Stomach smooth muscle (tissue), 2 donors: Measurements from ENCODE around the gene SPOCK1.

ENCODE experiments used
- H3K27ac ChIP-seq: one replicate; pipeline ENCODE4 v1.7.0; 2013; ENCODE audit warnings: mild to moderate bottlenecking, low read length, inconsistent platforms
- H3K27me3 ChIP-seq, 2 donors: one replicate each; pipeline ENCODE4 v1.7.0; 2013; ENCODE audit warnings: low read length in 2 of 2; ENCODE audit not compliant: insufficient read depth in 2 of 2, control insufficient read depth in 1 of 2
- H3K36me3 ChIP-seq, 2 donors: one replicate each; pipeline ENCODE4 v1.7.0; 2013; ENCODE audit warnings: low read length in 2 of 2; ENCODE audit not compliant: control insufficient read depth in 2 of 2, insufficient read depth in 2 of 2
- H3K4me1 ChIP-seq: one replicate; pipeline ENCODE4 v1.7.0; 2013; ENCODE audit warnings: low read length; ENCODE audit not compliant: control insufficient read depth, insufficient read depth
- H3K4me3 ChIP-seq, 2 donors: one replicate each; pipeline ENCODE4 v1.7.0; 2013; ENCODE audit warnings: low read length in 2 of 2
- H3K9ac ChIP-seq, 2 donors: one replicate each; pipeline ENCODE4 v1.7.0; 2013; ENCODE audit warnings: low read length in 2 of 2, mild to moderate bottlenecking in 1 of 2
- H3K9me3 ChIP-seq, 2 donors: one replicate each; pipeline ENCODE4 v1.7.0; 2013; ENCODE audit warnings: low read length in 2 of 2; ENCODE audit not compliant: control insufficient read depth in 2 of 2
- donor health status: healthy.
- donor health status: Pancreatic carcinoma.

Gene SPOCK1

DNA sequence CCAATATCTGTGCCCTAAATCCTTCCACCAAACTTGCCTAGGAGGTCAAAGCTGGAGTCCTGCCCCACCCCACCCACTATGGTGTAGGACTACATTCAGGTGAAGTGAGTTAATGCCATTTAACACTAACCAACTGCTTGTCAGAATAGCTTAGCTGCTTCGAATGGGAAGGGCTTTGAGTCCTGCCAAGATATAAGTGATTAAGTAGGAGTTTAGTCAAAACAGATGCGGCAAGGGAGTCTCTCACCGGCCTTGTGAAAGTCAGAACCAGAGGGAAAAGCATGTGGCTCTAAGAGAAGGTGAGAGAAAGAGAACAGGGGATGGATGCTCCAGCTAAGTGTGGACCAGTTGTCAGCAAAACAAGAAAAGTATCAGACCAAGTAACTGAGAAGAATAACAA lies 132.6 kb downstream of the SPOCK1 start:
- no peak overlapping the region for H3K9ac ChIP-seq
- no peak overlapping the region for H3K27ac ChIP-seq
- H3K36me3 ChIP-seq, result no peaks in the 10 kb centered on the region
- H3K4me3 ChIP-seq, result no peak overlapping the region
- H3K9me3 ChIP-seq, result no peaks in the 10 kb centered on the region
- H3K27me3 ChIP-seq, result no peaks in the 10 kb centered on the region
- no peaks in the 10 kb centered on the region for H3K4me1 ChIP-seq

DNA sequence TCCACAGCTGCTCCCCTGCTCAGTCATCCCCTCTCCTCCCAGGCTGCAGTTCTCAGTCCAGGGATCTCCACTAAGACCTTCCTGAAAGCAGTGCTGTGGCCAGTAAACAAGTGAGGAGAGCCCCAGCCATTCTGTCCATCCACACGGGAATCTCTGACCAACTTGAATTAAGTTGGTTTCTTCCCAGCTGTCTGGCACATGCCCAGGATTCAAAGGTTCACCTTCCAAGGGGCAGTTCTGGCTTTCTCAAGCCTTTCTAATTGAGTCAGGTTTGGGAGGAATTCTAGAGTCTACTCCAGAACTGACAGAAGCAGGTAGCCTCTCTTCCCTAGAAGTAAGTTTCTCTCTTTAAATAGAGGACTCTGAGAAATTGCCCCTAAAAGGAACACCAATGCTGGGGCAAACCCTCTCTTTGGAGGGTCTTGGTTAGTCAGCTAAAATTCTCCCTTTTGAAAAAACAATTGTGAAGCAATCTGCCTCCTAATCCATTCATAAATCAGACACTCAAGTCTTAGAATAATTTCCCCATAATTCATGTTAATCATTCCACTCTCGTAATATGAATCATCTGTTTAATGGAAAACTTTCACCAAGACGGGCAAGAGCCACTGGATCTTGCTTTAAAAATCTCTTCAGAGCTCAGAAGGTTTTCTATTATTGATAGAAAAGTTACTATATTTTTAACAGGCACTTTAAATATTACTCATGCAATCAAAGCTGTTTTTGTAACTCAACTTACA lies 133.8 kb downstream of the SPOCK1 start:
- Histone ChIP-seq H3K36me3 (no peaks in the 10 kb centered on the region), H3K27ac (no peak overlapping the region), H3K4me1 (no peaks in the 10 kb centered on the region), H3K4me3 (no peak overlapping the region), H3K9ac (no peak overlapping the region), H3K9me3 (no peaks in the 10 kb centered on the region), H3K27me3 (no peaks in the 10 kb centered on the region)

DNA sequence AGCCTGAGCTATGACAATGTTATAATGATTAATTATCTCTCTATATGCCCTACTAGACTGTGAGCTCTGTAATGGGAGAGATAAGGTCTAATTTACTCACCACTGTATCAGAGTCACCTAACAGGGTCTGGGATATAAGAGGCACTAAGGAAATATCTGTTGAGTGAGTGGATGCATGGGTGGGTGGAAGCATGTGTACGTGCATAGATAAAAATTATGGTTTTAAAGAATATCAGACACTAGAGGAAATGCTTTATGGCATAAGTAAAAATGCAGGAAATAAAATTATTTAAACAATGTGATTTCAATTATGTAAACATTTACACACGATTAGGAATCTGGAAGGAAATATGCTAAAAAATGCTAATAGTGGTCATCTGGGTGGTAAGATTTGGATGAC lies 137.8 kb downstream of the SPOCK1 start:
- H3K4me1 ChIP-seq, result no peaks in the 10 kb centered on the region
- no peaks in the 10 kb centered on the region for H3K9me3 ChIP-seq
- no peak overlapping the region for H3K27ac ChIP-seq
- no peak overlapping the region for H3K4me3 ChIP-seq
- H3K27me3 ChIP-seq, result peaks cover 0 to 2% of the 10 kb centered on the region in 2 donors
- no peak overlapping the region for H3K9ac ChIP-seq
- no peaks in the 10 kb centered on the region for H3K36me3 ChIP-seq

DNA sequence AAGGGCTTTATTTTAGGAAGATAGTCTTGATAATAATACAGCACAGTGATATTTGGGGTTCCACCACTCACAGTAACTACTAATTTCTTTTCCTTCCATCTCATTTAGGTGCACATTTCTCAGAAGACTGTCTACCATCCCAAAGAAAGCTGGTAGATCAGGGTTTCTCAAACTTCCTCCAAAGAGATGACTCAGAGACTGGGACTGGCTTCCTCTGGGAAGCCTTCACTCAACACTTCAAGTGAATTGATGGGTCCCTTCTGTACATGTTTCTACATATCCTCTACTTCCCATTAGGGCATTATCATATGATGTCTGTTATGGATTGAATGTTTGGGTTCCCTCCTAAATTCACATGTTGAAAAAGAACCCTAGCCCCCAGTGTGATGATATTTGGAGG lies 138.5 kb downstream of the SPOCK1 start:
- Histone ChIP-seq H3K4me3 (no peak overlapping the region), H3K27me3 (peaks cover 0 to 2% of the 10 kb centered on the region in 2 donors), H3K36me3 (no peaks in the 10 kb centered on the region), H3K9ac (no peak overlapping the region), H3K9me3 (no peaks in the 10 kb centered on the region), H3K27ac (no peak overlapping the region), H3K4me1 (no peaks in the 10 kb centered on the region)

DNA sequence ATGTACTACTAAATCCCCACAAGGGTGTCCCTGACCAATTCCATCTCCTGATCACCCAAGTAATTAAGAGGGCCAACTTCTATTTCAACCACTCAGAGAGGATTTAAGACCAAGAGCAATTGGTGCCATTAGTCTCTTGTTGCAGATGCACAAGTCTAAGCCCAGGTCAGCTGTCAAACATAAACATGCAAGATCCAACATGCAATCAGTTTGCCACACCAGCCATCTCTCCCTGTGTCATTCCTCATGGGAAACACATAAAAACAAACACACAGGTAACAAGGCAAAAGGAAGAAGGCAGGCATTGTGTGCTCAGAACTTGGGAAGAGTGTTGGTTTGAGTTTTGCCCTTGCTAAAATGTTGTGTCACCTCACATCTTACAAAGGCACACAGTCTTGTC lies 139.2 kb downstream of the SPOCK1 start:
- Histone ChIP-seq H3K36me3 (no peaks in the 10 kb centered on the region), H3K4me3 (no peak overlapping the region), H3K4me1 (no peaks in the 10 kb centered on the region), H3K9me3 (no peaks in the 10 kb centered on the region), H3K27me3 (peaks cover 0 to 2% of the 10 kb centered on the region in 2 donors), H3K27ac (no peak overlapping the region), H3K9ac (no peak overlapping the region)

DNA sequence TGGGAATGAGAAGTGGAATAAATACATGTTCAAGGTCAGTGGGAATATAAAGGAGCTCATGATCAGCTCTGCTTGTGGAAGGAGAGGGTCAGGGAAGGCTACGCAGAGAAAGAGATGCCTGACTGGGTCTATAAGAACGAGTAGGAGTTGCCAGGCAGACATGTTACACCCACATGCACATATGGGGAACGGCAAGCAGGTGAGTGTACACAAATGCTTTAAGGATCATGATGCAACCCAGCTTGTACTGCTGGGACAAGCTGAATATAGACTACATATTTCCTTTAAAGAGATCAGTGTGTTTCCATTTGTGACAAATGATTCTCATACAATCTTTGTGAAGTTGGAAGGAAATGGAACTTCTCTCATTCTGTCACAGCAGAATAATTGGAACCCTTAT lies 141.7 kb downstream of the SPOCK1 start:
- H3K27me3 ChIP-seq, result peaks cover 0 to 5% of the 10 kb centered on the region in 2 donors
- H3K36me3 ChIP-seq, result no peaks in the 10 kb centered on the region
- no peak overlapping the region for H3K9ac ChIP-seq
- no peak overlapping the region for H3K4me3 ChIP-seq
- H3K27ac ChIP-seq, result no peak overlapping the region
- H3K9me3 ChIP-seq, result no peaks in the 10 kb centered on the region
- no peaks in the 10 kb centered on the region for H3K4me1 ChIP-seq

DNA sequence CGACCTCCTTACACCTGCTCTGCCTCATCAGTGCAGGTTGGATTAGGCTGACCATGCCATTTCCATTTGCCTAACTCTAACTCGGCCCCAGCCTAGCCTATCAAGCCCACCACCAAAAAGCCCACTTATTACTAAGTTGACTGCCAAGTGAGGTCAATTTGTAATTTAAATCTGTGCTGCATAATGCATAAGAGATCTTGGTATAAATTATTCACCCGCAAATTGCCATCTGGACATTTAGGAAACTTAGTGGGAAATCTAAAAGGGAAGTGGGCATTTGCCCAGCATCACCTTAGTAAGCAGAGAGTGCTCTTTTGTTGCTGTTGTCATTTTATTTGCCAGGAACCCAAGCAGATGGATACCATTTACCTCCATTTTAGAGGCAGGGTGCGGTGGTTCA lies 143.0 kb downstream of the SPOCK1 start:
- peaks cover 0 to 5% of the 10 kb centered on the region in 2 donors for H3K27me3 ChIP-seq
- H3K9me3 ChIP-seq, result no peaks in the 10 kb centered on the region
- H3K9ac ChIP-seq, result no peak overlapping the region
- no peaks in the 10 kb centered on the region for H3K4me1 ChIP-seq
- H3K27ac ChIP-seq, result no peak overlapping the region
- no peak overlapping the region for H3K4me3 ChIP-seq
- H3K36me3 ChIP-seq, result no peaks in the 10 kb centered on the region

DNA sequence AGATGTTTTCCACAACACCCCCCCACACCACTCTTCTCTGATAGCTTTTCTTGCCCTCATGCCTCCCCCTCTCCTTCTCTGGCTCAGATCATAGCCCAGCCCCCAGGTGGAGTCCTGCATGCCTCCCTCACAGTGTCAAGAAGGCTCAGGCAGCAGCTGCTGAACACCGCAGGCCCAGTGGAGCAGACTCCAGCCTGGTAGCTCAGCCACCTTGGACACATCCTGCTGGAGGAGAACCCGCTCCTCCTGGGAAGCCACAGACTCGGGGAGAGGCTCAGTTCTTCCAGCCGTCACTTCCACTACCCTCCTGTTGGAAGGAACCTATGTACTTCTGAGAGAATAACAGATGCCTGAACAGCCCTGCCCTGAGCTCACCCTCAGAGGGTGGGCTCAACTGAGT lies 143.4 kb downstream of the SPOCK1 start:
- no peak overlapping the region for H3K27ac ChIP-seq
- no peaks in the 10 kb centered on the region for H3K36me3 ChIP-seq
- H3K4me3 ChIP-seq, result no peak overlapping the region
- H3K4me1 ChIP-seq, result no peaks in the 10 kb centered on the region
- peaks cover 0 to 5% of the 10 kb centered on the region in 2 donors for H3K27me3 ChIP-seq
- H3K9ac ChIP-seq, result no peak overlapping the region
- H3K9me3 ChIP-seq, result no peaks in the 10 kb centered on the region

DNA sequence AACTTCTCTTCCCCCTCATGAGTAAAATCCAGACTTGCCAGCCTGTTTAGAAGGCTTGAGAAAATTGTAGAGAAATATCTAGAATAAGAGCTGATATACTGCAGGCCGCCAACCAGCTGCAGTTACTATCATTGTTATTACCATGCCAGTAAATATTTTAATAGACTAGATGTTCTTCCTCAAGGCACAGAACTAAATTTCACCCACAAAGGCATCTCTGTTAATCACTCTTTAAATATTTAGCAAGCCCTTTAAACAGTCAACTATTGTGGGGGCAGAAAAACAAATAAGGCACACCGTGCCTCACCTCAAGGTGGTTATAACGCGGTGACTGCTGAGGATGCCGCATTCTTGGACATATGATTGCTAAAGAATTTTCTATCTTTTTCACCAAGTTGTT lies 147.0 kb downstream of the SPOCK1 start:
- no peaks in the 10 kb centered on the region for H3K4me1 ChIP-seq
- H3K9me3 ChIP-seq, result no peaks in the 10 kb centered on the region
- H3K36me3 ChIP-seq, result no peaks in the 10 kb centered on the region
- peaks cover 0 to 4% of the 10 kb centered on the region in 2 donors for H3K27me3 ChIP-seq
- H3K4me3 ChIP-seq, result no peak overlapping the region
- no peak overlapping the region for H3K27ac ChIP-seq
- H3K9ac ChIP-seq, result no peak overlapping the region

DNA sequence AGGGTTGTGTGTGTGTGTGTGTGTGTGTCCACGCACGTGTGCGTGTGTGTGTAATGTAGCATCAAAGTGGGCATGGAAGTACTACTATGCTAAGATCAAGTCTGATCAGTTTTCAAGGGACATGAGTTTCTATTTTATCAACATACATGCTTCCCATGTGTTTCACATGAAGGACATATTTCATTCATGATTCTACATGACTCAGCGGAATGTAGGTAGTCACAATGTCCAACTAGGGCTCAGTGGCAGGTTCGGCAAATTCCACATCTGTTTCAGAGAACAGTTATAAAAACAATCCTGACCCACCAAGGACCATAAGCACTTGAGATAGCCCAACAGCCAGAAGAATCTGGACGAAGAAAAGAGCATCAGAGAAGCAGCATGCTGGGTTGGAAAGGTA lies 148.3 kb downstream of the SPOCK1 start:
- H3K4me3 ChIP-seq, result no peak overlapping the region
- no peak overlapping the region for H3K9ac ChIP-seq
- H3K27me3 ChIP-seq, result peaks cover 0 to 3% of the 10 kb centered on the region in 2 donors
- no peaks in the 10 kb centered on the region for H3K4me1 ChIP-seq
- H3K9me3 ChIP-seq, result no peaks in the 10 kb centered on the region
- H3K27ac ChIP-seq, result no peak overlapping the region
- H3K36me3 ChIP-seq, result no peaks in the 10 kb centered on the region

DNA sequence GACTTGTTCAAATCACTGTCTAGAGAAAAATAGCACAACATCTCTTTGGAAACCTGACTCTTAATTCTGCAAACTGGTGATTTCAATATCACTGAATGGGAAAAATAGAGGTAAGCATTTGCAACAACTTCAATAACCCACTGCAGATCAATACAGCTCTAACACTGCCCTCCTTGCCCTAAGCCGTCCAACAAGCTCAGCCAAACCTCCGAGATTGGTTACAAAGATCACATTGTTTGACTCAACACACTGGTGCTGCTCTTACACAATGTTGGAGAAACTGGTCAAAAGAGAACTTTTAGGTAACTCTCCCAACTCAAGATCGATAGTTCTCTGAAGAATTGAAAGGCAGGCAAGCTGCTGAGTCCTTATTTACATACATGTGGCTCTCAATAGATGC lies 150.4 kb downstream of the SPOCK1 start:
- H3K27me3 ChIP-seq, result no peaks in the 10 kb centered on the region

More for the DNA sequence above, 150.4 kb downstream of the SPOCK1 start:
- Histone ChIP-seq H3K4me1 (peaks cover 3% of the 10 kb centered on the region), H3K9ac (no peak overlapping the region), H3K4me3 (no peak overlapping the region), H3K9me3 (no peaks in the 10 kb centered on the region), H3K27ac (no peak overlapping the region), H3K36me3 (no peaks in the 10 kb centered on the region)
